ENCODE measurements around the gene B4GALT5.
"Not testable (repeated sequence)": the region's sequence is repeated elsewhere in the genome, so short reads cannot be mapped to it uniquely, and the experiment has no call there.

The B4GALT5 gene

GRCh38 chr20:49727894-49728885, 14.5 kb upstream of the B4GALT5 start:
- no peak for DNase-seq

DNA sequence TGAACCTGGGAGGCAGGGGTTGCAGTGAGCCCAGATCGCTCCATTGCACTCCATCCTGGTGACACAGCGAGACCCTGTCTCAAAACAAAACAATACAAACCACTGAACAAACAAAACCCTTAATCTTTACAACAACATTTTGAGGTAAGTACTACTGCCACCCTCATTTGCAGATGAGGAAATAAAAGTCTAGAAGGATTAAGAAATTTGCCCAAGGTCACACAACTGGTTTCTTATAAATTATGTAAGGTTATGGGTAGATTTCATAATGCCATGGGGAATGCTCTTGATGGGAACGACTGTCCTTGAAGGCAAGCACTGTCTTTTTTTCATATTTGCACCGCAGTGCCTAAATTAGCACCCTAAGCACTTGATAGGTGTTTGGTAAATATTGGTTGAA, 13.8 kb upstream of the B4GALT5 start:
- DNase-seq, result no peak

GRCh38 chr20:49725694-49726093, 12.0 kb upstream of the B4GALT5 start:
- no peak for DNase-seq

DNA sequence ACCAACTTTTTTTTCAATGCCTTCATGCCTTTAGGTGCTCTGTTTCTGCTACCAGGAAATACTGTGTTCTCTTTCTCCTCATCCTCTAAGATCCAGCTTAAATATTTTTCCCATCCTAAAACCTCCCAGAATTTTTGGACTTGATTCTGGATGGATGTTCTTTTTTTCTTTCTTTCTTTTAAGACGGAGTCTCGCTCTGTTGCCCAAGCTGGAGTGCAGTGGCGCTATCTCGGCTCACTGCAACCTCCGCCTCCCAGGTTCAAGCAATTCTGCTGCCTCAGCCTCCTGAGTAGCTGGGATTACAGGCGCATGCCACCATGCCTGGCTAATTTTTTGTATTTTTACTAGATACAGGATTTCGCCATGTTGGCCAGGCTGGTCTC, 11.5 kb upstream of the B4GALT5 start:
- DNase-seq, result not testable (repeated sequence)

DNA sequence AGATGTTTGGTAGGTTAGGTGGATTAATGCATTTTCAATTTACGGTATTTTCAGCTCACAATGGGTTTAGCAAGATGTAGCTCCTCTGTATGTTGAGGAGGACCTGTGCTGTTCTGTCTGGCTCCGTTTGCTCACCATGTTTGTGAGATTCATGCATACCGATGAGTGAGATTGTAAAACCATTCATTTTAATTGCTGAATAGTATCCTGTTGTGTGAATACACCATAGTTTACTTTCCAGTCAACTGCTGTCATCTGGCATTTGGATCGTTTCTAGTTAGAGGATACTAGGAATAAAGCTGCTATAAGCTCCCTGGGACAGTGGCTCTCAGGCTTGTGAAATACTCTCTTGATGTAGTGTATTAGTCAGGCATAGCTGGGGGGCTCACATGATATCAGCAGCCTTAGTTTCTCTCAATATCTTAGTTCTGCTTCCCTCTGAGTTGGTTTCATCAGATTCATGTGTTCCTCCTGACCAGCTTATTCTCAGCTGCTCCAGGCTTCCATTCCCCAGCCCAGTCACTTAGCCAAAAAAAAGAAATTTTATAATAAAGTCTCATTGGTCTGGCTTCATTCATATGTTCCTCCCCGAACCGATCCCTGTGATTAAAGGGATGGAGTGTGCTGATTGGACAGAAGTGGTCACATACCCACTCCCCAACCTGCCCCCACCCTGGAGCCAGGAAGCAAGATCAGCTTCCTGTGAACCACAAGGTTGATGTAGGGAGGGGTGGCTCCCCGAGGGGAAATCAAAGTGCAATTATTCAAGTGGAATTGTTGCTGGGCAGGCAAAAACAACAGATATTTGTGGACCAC, 10.9 kb upstream of the B4GALT5 start:
- DNase-seq, result no peak

- not testable (repeated sequence) for DNase-seq
Observed at GRCh38 chr20:49723758-49724157, 10.1 kb upstream of the B4GALT5 start.

DNA sequence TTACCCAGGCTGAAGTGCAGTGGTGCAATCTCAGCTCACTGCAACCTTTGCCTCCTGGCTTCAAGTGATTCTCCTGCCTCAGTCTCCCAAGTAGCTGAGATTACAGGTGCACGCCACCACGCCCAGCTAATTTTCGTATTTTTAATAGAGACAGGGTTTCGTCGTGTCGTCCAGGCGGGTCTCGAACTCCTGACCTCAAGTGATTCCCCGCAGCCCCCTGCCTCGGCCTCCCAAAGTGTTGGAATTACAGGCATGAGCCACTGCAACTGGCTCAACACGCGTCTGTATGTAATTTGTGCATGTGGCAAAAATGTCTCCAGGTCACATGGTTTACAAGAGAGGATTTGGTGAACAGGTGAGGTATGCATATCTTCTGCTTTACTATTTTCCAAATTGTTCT, 7.6 kb upstream of the B4GALT5 start:
- not testable (repeated sequence) for DNase-seq

DNA sequence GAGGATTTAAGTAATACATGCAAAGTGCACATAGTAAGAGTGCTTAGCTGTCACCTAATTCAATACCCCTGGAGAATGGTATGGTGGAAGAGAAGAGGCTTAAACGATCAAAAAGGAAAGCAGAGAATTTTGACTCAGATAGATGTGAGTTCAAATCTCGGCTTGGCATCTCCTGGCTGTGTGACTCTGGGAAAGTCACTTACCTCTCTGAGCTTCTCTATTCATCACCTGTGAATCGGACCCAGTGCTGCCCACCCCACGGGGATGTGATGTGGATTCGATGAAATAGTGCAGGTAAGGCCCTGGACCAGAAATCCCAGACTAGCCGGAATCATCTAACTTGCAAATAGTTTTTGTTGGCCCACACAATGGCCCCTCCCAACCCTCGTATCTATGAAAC, 1.8 kb upstream of the B4GALT5 start:
- DNase-seq, result no peak

DNA sequence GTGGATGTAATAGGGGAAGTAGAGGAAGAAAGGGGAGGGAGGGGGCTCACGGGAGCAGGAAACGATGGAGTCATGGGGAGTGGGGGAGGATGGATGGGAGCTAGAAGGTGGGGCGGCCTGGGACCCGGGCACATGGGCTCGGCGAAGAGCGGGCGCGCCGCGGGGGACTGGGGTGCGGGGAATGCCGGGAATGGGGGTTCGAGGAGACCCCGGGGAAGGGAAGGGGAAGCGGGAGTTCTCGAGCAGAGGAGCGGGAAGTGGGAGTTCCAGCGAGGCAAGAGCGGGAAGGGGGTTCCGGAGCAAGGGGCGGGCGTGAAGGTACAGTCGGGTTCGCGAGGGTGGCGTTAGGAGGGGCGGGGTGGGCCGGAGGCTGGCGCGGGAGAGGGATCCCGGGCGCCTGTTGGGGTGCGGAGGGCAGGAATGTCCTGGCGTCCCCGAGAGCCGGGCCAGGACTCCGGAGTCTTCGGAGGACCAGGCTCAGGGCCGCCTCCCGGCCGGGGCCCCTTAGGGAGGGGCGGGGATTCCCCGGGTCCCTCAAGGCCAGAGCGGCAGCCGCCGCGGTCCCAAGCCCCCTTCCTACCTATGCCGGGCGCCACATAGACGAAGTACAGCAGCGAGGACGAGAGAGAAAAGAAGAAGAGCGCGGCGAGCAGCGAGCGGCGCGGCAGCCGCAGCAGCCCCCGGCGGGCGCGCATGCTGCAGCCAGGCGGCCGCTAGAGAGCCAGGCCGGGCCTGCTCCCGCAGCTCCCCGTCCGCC, 504 bp downstream of the B4GALT5 start:
- DNase-seq, result no peak

- no peak for DNase-seq
Observed at GRCh38 chr20:49712646-49712995, 1.1 kb downstream of the B4GALT5 start.

- DNase-seq, result no peak
Observed at GRCh38 chr20:49712118-49712517, 1.6 kb downstream of the B4GALT5 start.

- DNase-seq, result no peak
Observed at GRCh38 chr20:49711667-49711987, 2.1 kb downstream of the B4GALT5 start.

DNA sequence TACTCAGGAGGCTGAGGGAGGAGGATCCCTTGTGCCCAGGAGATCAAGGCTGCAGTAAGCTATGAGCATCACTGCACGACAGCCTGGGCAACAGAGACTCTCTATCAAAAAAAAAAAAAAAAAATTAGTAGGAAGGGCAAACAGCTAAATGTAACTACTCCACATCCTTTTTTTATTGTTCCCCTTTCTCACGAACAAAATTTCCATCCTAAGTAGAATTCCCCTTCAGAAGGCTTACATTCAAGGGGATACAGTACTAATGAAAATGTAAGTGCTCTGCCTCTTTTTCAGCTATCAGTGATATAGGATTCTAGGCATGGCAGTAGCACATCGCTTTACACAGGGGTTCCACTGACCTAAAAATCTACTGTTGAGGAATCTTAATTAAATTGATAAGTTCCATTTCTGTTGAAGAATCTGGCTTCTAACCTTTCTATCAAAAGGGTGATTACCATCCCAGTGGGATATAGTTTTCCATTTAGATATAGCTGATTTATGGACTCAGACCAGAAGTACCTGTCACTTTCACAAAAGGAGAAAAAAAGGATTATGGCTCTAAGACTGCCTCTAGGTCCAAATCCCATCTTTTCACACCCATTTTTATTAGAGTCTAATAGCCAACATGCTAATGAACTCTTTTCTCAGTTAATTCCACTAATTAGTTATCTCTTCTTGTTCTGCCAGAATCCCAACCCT, 2.6 kb downstream of the B4GALT5 start:
- no peak for DNase-seq

- DNase-seq, result no peak
Observed at GRCh38 chr20:49707118-49707517, 6.6 kb downstream of the B4GALT5 start.

GRCh38 chr20:49706630-49707091, 7.0 kb downstream of the B4GALT5 start:
- no peak for DNase-seq

DNA sequence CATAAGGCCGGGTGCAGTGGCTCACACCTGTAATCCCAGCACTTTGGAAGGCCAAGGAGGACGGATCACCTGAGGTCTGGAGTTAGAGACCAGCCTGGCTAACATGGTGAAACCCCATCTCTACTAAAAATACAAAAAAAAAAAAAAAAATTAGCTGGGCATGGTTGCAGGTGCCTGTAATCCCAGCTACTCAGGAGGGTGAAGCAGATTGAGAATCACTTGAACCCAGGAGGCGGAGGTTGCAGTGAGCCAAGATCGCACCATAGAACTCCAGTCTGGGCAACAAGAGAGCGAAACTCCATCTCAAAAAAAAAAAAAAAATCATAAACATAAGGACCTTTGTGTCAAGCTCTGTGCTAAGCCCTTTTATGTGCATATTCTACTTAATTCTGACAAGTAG, 7.8 kb downstream of the B4GALT5 start:
- DNase-seq, result not testable (repeated sequence)

DNA sequence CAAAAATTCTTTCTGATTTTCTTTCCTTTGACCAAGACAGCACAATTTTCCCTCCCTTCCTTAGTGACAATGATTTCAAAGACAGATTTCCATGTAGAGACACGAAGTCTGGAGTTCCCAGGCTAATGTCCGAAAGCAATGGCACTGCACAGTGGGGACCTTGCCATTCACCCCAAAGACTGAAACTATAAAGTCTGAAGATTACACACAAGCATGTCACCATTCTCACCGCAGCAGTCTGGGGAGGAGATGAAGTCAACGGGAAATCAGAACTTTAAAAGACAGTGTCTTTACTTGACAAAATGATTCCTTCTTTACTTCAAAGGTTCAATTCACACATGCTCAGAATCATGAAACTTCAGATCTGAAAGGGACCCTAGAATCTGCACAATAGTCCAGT, 8.3 kb downstream of the B4GALT5 start:
- DNase-seq, result no peak

GRCh38 chr20:49704932-49705336, 8.7 kb downstream of the B4GALT5 start:
- no peak for DNase-seq

DNA sequence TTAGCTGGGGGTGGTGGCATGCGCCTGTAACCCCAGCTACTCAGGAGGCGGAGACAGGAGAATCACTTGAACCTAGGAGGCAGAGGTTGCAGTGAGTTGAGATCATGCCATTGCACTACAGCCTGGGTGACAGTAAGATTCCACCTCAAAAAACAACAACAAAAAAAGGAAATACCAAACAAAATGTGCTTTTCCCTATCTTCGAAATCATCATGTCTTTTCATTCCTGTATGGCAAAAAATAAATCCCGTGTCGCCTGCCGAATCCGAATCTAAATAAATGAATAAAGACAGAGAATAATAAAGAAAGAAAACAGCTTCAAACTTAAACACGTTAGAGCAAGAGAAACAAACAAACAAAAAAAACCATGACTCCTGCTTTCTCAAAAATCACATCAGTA, 11.8 kb downstream of the B4GALT5 start:
- no peak for DNase-seq

DNA sequence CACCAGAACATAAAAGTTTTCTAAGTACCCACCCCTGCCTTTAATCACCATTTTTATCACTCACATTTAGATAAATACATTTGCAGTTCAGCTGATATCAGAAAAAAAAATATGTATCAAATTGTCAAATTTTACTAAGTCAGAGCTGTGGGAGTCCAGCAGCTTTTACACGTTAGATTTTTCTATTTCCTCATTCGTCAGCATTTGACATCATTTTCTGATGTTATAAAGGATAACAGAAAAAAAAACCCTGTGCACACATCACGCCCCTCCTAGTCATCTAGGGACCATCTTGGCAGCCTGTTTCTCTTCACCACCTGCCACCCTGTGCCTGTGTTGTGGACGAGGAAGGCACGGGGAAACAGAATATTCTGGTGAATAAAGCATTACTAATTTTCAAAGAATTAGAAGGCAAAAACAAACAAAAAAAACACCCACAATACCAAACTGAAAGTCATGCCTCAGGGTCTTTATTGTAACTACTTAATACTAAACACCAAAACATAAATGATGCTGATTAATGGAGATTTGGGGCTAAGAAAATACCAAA, 12.4 kb downstream of the B4GALT5 start:
- no peak for DNase-seq

DNA sequence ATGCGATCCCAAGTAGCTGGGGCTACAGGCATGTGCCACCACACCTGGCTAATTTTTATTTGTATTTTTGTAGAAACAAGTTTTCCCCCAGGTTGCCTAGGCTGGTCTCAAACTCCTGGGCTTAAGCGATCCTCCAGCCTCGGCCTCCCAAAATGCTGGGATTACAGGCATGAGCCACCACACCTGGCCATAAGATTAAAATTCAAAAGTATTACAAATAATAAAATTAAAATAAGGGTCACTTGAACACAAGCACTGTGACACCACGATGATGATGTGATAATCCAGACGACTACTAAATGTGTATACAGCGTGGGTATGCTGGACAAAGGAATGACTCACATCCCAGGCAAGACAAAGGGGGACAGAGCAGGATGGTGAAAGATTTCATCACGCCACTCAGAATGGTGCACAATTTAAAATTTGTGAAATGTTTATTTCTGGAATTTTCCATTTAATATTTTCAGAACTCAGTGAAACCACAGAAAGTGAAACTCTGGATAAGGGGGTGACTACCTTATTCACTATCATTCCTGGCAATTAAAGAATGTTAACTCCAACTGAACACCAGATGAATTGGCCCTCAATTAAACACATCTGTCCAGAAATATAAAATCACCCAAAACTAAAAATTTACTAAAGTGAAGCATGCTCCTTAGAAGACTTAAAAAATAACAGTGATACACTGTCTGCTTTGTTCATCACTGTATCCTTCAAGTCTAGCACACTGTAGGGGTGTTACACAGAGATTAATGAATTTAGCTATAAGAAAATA, 13.1 kb downstream of the B4GALT5 start:
- no peak for DNase-seq
